ENCODE data around the gene SLCO4A1. TPM values are rescaled to one million over a fixed set of nuclear protein-coding genes. Genes with fewer than 3 reads are reported as not detected.

Gene SLCO4A1
- total and polyA plus RNA-seq, 2 experiments from 2014 or later = 25.8 to 99.0 TPM

- WGBS (ENCODE audit: low lambda C conversion rate, missing lambda C conversion rate) = 87% methylated on average over 18 of the region's 24 CpGs
- DNase-seq (ENCODE audit: low spot score) = no peak
- H3K27ac ChIP-seq = no peak overlapping the region
- H2AFZ ChIP-seq = no peak overlapping the region
- TF ChIP-seq CTCF (IDR thresholded peaks at IDR 0.05; ENCODE audit: poor library complexity) (no peak), EZH2 (IDR thresholded peaks at IDR 0.05; ENCODE audit: borderline replicate concordance) (no peak), EZH2phosphoT487 (IDR thresholded peaks at IDR 0.05; ENCODE audit: low read depth, severe bottlenecking, unreplicated experiment) (no peak)
- H3K4me2 ChIP-seq = no peak overlapping the region
- H3K9me3 ChIP-seq (ENCODE audit: low read depth) = no peaks in the 10 kb centered on the region
- no peaks in the 10 kb centered on the region for H4K20me1 ChIP-seq (ENCODE audit: insufficient read depth, poor library complexity, severe bottlenecking)
- H3K4me3 ChIP-seq = no peak overlapping the region
- H3K36me3 ChIP-seq (replicated peaks; ENCODE audit: insufficient read depth, low read depth) = no peaks in the 10 kb centered on the region
- H3K4me1 ChIP-seq (ENCODE audit: insufficient read depth) = peaks cover 33% of the 10 kb centered on the region
- H3K79me2 ChIP-seq = no peaks in the 10 kb centered on the region
- H3K27me3 ChIP-seq = no peaks in the 10 kb centered on the region
- H3K9me2 ChIP-seq (replicated peaks; ENCODE audit: insufficient read depth) = no peaks in the 10 kb centered on the region
These were observed 10.7 kb upstream of the SLCO4A1 start for GRCh38 chr20:62631336-62632308.

GRCh38 chr20:62632575-62633090 is 9.7 kb upstream of the SLCO4A1 start:
- H4K20me1 ChIP-seq (ENCODE audit: insufficient read depth, poor library complexity, severe bottlenecking) = no peaks in the 10 kb centered on the region
- no peak overlapping the region for H3K4me2 ChIP-seq
- no peak overlapping the region for H3K4me3 ChIP-seq
- H3K27me3 ChIP-seq = no peaks in the 10 kb centered on the region
- no peaks in the 10 kb centered on the region for H3K9me3 ChIP-seq (ENCODE audit: low read depth)
- H2AFZ ChIP-seq = no peak overlapping the region
- H3K27ac ChIP-seq = peak overlapping the region; percentile 76
- no peaks in the 10 kb centered on the region for H3K79me2 ChIP-seq
- peaks cover 43% of the 10 kb centered on the region for H3K4me1 ChIP-seq (ENCODE audit: insufficient read depth)
- no peaks in the 10 kb centered on the region for H3K36me3 ChIP-seq (replicated peaks; ENCODE audit: insufficient read depth, low read depth)
- 67% methylated on average over 7 of the region's 7 CpGs for WGBS (ENCODE audit: low lambda C conversion rate, missing lambda C conversion rate)
- DNase-seq (ENCODE audit: low spot score) = no peak
- TF ChIP-seq EZH2phosphoT487 (IDR thresholded peaks at IDR 0.05; ENCODE audit: low read depth, severe bottlenecking, unreplicated experiment) (no peak), CTCF (IDR thresholded peaks at IDR 0.05; ENCODE audit: poor library complexity) (no peak), EZH2 (IDR thresholded peaks at IDR 0.05; ENCODE audit: borderline replicate concordance) (no peak)
- H3K9me2 ChIP-seq (replicated peaks; ENCODE audit: insufficient read depth) = no peaks in the 10 kb centered on the region

- TF ChIP-seq EZH2 (IDR thresholded peaks at IDR 0.05; ENCODE audit: borderline replicate concordance) (no peak), CTCF (IDR thresholded peaks at IDR 0.05; ENCODE audit: poor library complexity) (peak; percentile 14)
- Histone ChIP-seq H3K36me3 (replicated peaks; ENCODE audit: insufficient read depth, low read depth) (no peaks in the 10 kb centered on the region), H3K9me3 (ENCODE audit: low read depth) (no peaks in the 10 kb centered on the region), H4K20me1 (ENCODE audit: insufficient read depth, poor library complexity, severe bottlenecking) (no peaks in the 10 kb centered on the region), H3K4me3 (no peak overlapping the region), H3K4me1 (ENCODE audit: insufficient read depth) (peaks cover 49% of the 10 kb centered on the region), H2AFZ (no peak overlapping the region), H3K4me2 (no peak overlapping the region), H3K27me3 (no peaks in the 10 kb centered on the region), H3K79me2 (no peaks in the 10 kb centered on the region), H3K27ac (peak overlapping the region; percentile 79), H3K9me2 (replicated peaks; ENCODE audit: insufficient read depth) (no peaks in the 10 kb centered on the region)
- 61% methylated on average over 27 of the region's 27 CpGs for WGBS (ENCODE audit: low lambda C conversion rate, missing lambda C conversion rate)
- DNase-seq (ENCODE audit: low spot score) = peak; percentile 59
These were observed 8.5 kb upstream of the SLCO4A1 start for GRCh38 chr20:62633598-62634329.
